Renal cortical epithelial cell (primary cell): ENCODE results near the gene ABCF1. TPM values are rescaled to one million over a fixed set of nuclear protein-coding genes. Genes with fewer than 3 reads are reported as not detected.

Experiments used
- DNase-seq: peaks from one replicate; pipeline ENCODE4 v3.0.0-alpha.2; 2011; ENCODE audit warnings: low read depth
- total RNA-seq: library from RNA; depleted of rRNA; stranded (reverse); fragments of >200 nt; gene quantifications from 2 replicates; pipeline ENCODE4 v1.2.3, GENCODE V29; 2014

Gene ABCF1
- total RNA-seq, 1 donor from 2014 or later, result 77.8 TPM

DNA sequence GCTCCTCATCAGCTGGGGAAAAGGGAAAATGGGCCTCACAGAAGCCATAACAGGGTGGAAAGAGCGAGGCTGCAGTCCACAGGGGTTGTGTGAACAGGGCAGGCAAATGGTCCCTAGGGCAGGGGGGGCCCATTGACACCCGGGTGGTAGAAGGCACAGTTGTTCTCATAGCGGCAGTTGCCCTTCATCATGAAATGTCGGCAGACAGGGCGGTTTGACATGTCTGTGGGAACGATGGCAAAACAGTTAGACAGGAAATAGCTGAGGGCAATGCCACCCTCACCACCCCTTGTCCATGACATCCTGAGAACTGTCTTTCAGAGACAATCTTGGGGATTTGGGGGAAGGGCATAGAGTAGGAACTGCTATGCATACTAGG lies 30.2 kb downstream of the ABCF1 start:
- DNase-seq, result no peak

DNA sequence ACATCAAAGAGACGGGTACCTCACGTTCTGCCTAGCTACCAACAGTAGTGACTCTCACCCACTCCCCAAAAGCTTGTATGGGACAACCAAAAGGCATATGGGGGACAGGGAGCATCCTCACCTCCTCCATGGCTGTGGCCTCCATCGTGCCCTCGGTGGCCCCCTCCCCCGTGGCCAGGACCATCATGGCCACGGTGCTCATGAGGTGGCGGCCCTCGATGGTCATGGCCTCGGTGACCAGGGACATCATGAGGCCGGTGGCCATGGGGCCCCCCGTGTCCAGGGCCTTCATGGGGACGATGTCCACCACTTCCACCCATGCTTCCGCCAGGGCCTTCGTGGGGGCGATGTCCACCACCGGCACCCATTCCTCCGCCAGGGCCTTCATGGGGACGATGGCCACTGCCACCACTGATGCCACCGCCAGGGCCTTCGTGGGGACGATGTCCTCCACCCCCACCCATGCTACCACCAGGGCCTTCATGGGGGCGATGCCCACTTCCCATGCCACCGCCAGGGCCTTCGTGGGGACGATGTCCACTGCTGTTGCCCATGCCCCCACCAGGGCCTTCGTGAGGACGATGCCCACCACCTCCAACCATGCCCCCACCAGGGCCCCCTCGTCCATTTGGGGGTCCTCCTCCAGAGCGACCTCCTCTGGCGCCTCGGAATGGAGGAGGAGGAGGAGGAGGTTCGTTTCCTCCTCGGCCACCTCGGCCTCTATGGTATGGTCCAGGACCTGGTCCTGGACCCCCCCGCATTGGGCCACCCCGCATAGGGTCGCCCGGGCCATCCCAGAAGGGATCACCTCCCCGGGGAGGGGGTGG lies 30.8 kb downstream of the ABCF1 start:
- DNase-seq, result no peak

DNA sequence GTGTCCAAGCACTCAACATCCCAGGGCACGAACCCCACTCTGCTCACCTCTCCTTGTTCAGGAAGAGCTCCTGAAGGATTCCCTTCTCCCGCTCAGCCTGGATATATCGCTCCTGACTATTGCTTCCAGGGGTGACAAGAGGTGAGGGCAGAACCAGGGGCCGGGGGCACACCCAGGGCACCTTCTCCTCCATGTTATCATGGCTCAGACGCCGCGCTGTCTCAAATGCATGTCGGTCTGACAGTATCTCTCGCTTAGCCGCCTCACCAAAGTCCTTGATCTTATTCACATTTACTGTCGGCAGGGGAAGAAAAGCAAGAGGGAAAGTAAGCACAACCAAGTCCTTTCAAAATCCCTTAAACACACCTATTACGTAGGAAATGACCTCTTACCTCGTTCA lies 32.7 kb downstream of the ABCF1 start:
- DNase-seq, result no peak

DNA sequence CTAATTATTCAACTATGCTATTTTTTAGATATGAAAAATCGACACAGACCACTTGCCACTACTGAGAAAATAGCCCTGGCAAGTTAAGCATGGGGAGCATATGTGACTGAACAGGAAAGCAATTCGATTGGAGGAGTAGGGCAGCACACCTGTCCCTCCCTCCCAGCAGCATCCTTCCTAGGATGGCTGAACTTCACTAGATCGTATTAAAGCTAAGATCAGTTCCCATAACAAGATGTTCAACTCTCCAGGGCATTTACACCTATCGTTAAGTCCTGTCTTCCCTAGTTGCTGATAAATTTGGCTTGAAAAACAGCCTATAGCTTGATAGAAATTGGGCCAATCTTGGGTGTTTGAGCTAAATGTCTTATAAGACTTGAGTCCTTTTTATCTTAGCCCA lies 38.8 kb downstream of the ABCF1 start:
- DNase-seq, result no peak

DNA sequence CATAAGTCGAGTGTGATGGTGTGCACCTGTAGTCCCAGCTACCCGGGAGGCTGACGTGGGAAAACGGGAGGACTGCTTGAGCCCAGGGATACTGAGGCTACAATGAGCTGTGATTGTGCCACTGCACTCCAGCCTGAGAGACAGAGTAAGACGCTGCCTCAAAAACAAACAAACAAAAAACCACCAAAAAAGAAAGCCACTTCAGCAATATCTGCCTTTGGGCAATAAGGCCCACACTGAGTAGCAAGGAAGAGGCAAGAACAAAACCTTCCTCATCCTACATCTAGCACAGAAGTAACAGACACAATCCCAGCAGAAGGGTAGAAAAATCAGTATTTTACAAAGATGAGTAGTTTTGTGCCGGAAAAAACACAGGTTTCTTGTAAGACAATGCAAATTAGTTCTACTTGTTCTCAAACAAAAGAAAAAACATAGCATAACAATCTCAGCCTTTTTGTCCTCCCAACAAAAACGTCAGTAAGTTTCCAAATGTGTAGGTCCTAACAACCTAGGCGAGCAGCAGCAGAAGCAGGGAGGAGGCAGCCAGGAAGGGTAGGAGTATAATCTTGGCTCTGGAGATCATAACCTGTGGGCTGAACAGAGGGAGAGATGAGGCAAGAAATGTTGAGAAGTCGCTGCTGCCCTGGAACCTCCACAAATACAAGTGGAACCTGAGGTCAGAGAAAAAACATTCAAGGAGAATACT lies 40.1 kb downstream of the ABCF1 start:
- DNase-seq, result no peak

DNA sequence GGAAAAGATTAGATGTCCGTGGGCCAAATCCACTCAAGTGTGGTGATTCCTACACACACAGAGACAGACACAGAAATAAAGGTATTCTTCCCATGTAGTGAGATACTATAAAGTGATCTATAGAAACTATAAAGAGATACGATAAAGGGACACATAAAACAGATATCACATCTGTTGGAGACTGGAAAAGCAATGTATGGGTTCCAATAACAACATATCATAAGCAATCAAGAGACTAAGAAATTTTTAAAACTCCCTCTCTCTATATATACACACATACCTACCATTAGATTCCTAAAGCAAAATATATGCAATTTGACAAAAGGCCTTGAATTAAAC lies 40.6 kb downstream of the ABCF1 start:
- DNase-seq, result no peak

DNA sequence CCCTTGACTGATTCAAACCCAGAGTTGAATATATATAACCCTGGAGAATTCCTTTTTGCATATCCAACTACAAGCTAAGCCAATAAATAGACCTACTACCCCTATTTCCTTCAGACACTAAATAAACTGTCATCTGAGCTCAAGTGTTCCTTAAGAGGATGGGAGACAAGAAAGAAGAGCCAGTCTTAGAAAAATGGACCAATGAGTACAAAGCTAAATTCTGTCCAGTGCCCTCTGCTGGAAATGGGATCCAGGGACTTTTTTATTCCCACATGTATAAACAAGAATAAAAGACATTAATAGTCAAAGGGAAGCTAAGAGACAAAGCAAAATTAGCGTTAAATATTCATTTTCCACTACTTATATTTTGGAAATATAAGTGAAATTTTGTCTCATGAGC lies 41.0 kb downstream of the ABCF1 start:
- DNase-seq, result peak; percentile 47

DNA sequence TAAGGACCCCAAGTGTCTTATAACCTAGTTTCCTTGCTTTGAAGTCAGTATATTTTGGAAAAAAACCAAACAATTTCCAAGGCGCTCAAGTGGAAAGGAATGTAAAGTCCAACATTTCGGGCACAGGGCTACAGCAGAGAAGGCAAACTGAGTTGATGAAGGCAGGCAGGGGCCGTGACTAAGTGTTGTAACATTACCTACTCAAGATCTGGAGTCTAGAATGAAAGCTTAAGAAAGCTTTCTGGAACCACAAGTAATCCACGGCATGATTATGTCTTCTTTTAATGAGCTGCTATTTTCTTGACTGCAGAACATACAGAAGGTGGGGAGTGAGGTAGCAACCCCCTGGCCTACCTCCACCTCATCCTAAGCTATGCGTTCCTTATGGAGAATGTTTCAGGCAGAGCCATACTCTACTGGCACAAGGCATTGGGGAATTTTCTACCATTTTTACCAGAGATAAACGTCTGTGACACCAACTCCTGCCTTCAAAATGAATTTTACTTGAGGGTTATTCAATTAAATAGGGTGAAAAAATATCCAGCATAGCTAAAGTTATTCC lies 41.5 kb downstream of the ABCF1 start:
- peak; percentile 90 for DNase-seq

DNA sequence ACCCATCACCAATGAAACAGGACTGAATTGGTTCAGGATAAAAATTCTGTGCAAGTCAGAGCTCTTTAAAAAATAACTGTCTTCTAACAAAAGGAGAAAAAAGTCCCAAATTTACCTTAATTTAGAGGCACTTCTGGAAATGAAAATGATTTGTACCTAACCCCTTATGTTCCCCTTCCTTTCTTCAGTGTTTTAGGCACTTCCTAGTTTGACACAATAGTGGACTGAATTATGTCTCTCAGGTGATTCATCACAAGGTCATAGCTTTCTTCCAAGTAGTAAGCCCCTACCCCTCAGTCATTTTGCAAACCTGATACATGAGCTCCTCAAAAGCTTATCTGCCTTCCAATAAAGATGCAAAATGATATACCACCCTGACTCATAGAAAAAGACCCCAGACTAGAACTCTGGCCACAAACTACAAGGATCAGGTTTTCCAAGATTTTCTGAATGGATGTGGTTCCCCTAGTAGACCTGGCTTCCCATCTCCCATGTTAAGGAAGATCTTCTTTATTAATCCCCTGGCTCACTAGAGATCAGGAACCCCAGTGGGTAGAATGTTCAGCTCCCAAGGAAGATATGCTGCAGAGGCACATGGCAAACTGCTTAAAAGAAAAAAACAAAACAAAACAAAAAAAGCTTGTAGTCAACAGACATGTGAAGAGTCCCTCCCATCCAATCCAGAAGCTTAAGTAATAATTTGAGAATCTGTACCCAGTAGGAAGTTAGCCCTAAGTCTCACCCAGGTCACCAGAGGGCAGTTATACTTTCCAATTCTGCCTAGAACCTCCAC lies 42.2 kb downstream of the ABCF1 start:
- DNase-seq, result peak; percentile 68

DNA sequence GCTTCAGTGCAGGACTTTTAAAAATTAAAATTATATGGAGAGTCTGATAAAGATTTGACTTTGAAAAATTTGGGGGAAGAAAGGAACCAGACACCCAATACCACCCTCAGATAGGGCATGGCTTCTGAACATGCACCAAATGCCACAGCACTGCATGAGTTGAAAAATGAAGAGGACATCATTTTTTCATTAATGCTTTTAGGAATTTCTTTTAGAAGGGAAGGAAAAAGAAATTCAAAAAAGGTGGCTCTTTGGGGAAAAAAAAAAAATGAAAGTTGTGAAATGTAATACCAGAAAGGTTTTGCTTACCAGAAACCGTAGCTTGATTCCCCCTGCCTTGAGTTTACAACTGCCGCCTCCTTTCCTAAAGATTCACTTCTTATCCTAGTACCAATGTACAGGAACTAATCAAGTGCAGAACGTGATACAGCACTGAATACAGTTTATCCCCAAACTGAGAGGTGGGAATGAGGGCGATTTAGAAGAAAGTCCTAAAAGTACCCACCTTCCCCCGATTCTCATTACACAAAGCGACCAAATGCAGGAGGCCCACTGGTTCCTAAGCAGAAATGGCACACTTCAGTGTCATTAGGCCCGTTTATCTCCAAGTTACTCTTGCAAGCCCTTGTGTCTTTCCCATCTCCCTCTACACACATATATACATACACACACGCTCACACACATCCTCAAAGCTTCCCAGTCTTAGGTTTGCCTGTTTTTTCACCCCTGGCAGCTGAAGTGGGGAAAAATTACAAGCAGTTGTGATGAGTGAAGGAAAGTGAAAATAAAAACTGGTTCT lies 43.0 kb downstream of the ABCF1 start:
- no peak for DNase-seq

DNA sequence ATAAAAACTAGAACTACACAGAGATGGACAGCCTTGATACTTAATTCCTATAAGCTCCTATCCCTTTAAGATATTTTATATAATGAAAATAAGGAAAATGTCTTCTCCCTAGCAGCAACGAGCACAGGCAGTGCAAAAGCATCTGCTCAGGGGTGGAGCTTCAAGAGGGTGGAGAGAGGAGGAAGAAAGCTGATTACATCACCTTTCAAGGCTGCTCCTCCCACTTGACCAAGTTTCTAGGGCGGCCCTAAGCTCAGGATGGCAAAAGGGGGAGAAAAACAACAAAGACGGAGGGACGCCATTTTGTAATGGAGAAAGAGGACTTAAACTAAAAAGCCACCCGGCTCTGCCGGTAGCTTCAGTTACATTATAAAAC lies 43.6 kb downstream of the ABCF1 start:
- DNase-seq, result peak; percentile 98

DNA sequence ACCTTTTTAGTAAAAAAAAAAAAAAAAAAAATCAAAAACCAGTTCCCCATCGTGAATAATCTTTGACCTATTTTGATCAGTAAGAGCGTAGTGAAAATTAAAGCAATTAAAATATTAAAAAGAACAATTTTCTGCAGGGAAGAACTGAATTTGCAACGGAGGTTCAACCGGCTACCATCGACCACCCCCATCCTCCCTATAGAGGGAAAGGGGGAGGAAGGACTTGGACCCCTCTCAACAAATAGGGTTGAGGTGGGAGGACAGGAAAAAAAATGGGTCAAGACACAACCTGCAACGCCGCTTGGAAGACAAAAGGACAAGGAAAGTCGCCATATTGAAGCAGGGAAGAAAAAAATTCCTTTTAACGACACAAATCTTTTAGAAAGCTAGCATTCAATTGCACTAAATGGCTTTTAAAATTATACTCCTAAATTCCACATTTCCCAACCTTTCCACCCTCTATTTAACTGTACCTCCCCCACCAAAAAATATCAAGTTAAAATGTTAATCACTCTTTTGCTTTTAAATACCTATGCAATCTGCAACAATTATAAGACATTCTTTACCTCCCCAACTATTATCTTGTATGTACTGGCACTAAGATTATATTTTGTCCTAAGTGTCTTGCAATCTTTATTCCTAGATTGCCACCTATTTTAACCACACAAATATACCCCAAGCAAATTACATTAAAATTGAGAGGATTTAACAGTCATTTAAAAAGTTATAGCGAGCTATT lies 44.1 kb downstream of the ABCF1 start:
- peak; percentile 75 for DNase-seq

DNA sequence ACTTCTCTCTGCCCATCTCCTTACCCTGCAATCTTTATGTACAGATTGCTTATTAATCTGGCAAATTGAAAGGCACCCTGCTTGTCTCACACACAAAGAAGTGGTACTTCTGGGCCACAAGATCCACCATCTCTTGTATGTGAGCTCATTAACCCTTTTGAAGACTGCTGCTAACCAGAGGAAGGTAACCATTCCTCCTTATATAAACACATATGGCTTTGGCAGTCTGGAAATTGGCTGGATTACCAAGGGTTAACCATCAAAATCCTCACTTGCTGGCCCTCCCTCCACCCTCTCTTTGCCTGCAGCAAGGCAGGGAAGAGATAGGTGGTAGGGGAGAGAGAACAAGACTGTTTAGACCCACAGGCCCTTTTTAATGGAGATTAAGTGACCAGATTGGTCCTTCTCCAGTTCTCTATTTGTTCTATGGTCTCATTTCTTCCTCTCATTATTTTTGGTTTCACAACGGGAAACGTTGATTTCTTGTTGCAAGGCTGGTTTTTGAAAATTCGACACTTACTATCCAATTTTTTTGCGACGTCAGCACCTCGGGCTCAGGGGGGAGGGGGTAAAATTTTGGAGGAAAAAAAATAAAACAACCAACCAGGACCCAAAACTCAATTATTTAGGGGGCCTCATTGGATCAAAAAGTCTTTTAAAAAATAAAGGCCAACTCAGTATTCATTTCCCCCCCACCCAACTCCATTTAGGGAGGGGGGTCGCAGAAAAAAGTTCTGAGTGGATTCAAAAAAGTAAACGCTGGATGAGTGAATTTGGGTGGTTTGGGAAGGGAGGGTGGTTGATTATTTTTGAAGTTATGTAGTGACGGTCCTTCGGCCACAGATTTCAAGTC lies 44.9 kb downstream of the ABCF1 start:
- peak; percentile 28 for DNase-seq

DNA sequence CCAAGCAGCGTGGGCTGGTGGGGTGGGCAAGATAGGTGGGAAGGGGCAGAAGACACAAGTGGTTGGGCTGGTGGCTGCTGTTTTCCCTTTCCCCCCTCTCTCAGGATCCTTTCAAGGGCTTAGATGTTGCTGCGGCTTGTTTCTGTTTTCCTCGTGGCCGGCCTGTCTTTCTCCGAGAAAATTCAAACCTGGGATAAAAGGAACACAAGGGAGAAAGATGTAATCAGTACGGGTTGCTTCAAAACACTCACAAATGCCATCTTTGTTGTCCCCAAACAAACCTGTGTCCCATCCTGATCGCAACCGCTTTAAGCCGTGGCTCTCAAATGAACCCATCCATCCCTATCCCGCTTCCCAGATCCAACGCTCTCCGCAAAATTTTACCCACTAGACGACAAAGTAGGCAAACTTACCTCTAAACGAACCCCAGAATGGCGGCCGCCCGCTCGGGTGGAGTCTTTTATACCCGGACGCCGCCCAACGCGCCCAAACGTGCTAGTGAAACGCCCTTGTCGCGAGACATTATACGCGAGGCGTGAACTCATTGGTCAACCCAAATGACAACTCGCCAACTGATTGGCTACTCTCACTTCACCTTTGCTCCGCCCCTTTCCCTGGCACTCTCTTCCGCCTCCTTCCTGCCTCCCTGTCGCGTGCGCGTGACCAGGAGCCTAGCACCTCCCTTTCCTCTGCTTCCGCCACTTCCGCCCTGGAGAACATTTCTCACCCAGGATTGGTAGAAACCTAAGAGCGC lies 45.7 kb downstream of the ABCF1 start, which contains the start of gene PPP1R10:
PPP1R10 (minus strand) TSS at position 433 of the 754 bp plus-strand sequence. CDS start 7,299 bp downstream, outside the sequence.
- peak; percentile 100 for DNase-seq

DNA sequence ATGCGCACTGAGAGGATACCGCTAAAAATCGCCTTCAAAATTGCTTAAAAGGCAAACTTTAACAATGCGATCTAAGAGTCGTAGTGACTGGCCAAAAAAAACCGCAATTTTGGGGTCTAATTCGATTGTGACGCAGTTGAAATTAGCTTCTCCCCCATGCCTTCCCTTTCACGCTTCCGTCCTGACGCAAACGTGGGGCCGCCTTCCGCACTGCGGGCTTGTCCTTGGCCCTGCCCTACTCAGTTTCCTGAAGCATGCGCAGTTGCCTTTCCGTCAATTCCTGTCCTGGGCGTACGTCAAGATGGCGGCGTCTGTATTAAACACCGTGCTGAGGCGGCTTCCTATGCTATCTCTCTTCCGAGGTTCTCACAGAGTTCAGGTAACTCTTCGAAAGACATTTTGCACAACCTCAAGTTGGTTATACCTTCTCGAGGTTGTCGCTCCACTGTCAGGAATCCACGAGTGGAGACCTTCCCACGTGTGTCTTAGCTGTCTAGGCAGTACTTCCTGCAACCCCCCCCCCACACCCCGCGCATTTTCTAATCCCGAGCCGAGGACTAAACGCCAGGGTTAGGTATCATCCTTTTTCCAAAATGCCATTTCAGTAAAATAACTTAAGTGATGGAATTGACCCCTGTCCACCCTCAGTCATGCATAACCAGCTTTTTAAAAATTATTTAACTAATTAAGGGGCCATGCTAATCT lies 46.5 kb downstream of the ABCF1 start, which contains the start of gene MRPS18B:
MRPS18B (plus strand) TSS at position 276 of the 705 bp plus-strand sequence; CDS start at position 302, 26 bp downstream.
- peak; percentile 96 for DNase-seq

DNA sequence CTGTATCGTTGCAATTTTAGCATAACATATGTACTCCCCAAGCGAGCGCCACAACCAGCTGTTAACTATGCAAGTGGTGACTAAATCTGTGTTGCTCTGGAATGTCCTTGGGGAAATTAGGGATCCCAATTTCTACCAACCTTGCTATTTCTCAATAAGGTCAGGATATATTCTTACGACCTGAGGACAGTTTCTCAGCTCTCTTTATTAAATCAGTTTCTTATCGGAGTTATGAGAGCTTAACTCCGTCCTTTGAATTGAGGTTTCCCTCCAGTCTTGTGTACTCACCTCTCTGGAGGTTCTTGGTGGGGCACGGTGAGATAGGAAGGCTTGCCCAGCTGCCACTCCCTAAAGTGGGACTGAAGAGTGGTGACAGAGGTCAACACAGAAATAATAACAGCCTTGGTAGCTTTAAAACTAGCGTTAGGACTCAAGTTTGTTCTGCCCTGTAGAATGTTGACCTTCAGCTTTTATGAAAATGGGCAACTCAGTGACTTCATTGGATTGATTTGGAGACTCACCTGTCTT lies 47.1 kb downstream of the ABCF1 start:
- DNase-seq, result no peak

DNA sequence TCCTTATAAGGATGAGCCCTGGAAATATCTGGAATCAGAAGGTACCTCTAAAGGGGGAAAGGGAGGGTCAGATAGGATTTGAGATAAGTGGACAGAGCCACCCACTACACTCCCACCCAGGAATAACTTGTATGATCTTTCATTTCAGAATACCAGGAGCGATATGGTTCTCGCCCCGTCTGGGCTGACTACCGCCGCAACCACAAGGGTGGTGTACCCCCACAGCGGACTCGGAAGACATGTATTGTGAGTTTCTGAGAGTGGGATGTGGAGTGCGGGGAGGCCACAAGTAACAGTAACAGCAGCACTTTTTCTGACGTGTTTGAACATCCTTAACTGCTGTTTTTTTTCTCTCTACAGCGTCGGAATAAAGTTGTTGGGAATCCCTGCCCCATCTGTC lies 48.3 kb downstream of the ABCF1 start:
- no peak for DNase-seq

DNA sequence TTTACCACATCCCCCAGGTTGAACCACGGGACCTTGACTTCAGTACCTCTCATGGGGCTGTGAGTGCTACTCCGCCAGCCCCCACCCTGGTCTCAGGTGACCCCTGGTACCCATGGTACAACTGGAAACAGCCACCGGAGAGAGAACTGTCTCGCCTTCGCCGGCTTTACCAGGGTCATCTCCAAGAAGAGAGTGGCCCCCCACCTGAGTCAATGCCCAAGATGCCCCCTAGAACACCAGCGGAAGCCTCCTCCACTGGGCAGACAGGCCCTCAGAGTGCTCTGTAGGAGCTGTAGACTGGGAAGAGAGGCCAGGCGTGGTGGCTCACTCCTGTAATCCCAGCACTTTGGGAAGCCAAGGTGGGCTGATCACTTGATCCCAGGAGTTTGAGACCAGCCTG lies 54.3 kb downstream of the ABCF1 start:
- no peak for DNase-seq
